Measurements from ENCODE around the gene CACNG6.

The CACNG6 gene

DNA sequence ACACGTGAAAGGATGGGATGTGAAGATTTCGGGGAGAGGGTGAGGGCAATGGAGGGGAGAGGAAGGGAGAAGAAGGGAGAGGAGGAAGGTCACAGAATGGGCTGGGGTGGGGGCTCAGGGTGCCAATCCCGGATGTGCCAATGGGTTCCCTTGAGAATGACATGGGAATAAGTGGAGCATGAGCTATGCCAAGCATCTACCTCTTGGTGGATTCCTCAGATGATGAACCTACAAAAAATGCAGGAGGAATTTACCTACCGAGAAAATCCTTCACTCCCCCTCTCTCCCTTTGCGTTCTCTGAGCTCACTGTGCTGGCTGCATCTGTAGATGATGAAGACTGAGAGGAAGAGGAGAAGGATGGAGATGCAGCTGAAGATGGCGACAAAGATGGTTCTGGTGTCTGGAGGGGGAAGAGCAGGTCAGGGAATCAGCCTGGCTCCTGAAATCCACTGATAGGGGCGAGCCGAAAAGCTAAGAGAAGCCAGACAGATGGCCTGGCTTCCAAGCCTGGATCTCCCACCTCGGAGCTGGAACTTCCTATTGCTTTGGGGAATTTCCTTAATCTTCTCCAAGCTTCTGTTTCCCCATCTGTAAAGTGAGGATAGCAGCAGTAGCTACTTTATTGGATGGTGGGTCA, 50.7 kb downstream of the CACNG6 start:
- no peak for DNase-seq (ENCODE audit: low read depth in 2 of 2)

DNA sequence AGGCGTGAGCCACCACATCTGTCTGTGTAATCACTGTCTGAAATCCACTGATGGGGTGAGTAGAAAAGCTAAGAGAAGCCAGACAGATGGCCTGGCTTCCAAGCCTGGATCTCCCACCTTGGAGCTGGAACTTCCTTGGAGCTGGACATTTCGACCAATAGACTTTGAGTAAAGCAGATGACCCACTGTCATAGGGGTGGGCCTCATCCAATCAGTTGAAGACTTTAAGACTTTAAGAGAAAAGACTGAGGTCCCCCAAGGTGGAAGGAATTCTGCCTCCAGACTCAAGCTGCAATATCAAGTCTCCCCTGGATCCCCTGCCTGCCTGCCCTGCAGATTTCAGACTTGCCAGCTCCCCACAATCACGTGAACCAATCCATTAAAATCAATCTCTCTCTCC, 51.6 kb downstream of the CACNG6 start:
- DNase-seq (ENCODE audit: low read depth in 2 of 2): no peak

DNA sequence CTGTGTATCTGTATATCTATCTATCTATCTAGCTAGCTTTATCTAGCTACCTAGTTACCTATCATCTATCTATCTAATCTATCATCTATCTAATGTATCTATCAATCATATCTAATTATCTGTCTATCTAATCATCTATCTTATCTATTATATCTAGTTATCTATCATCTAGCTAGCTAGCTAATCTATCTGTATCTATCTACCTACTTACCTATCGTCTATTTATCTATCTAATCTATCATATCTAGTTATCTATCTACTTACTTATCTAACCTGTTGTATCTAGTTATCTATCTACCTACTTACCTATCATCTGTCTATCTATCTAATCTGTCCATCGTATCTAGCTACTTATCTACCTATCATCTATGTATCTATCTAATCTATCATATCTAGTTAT, 54.3 kb downstream of the CACNG6 start:
- DNase-seq (ENCODE audit: low read depth in 2 of 2): no peak

DNA sequence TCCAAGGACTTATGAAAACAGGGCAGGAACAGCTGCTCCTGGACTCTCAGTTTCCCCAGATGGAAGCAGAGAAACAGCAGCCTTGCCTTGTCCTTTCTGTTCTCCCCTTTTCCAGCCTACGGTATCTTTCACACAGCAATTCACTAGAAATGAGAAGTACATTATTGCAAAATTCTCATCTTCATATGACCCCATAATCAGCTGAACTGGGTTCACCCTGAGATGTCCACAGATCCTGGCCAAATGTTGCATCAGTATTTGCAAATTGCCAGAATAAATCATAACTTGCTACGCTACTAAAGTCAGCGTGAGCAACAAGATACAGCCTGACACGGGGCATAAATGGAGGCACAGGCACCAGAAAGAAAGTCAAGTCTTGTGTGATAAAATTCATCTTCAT, 56.2 kb downstream of the CACNG6 start:
- no peak for DNase-seq (ENCODE audit: low read depth in 2 of 2)
